ENCODE data around the gene ARAP2. TPM values are rescaled to one million over a fixed set of nuclear protein-coding genes. Genes with fewer than 3 reads are reported as not detected.

ARAP2 gene
- total and polyA plus RNA-seq, 2 donors (not counting 3 experiments of a cell fraction or from before 2014, with no cell fraction given) = not detected

DNA sequence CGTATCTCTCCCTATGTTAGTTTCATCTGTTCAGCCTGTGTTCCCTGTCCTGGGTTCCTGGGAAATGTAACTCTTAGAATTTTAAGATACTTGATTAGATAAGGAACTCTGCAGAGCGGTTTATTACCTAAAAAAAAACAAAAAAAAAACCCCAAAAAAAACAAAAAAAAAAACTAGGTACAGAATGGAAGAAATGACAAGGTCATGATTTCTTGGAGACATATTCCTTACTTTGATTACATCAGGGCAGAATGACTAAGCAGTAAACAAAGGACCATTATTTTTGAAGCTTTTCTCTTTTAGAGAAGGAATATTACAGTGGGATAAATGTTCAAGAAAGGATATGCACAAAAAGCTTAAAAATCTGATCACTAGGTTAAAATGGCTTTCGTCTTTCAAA lies 171.8 kb downstream of the ARAP2 start:
- no peak overlapping the region for H3K4me3 ChIP-seq (replicated peaks in 1 of 3; ENCODE audit: insufficient read depth in 1 of 3, low read depth in 1 of 3, low read length in 3 of 3)
- POLR2A ChIA-PET = no interaction called here
- no peaks in the 10 kb centered on the region for H3K79me2 ChIP-seq (ENCODE audit: control insufficient read depth, insufficient read depth, low read length)
- H3K4me1 ChIP-seq (ENCODE audit: control insufficient read depth, extremely low read depth, insufficient read depth, low read length) = no peaks in the 10 kb centered on the region
- no peak overlapping the region for H3K27ac ChIP-seq (ENCODE audit: insufficient read depth, low read depth, low read length)
- no peak overlapping the region for H3K4me2 ChIP-seq (ENCODE audit: insufficient read depth, low read length)
- no peaks in the 10 kb centered on the region for H3K27me3 ChIP-seq (ENCODE audit: control insufficient read depth in 2 of 2, insufficient read depth in 2 of 2, low read length in 2 of 2)
- dilution Hi-C loops (cut with MboI; ENCODE audit: extremely low pct_ligation_motif_present, low sequenced_read_pairs) = no loop called here
- H2AFZ ChIP-seq (ENCODE audit: low read depth, low read length) = no peak overlapping the region
- no peak for DNase-seq (ENCODE audit: low read depth, low spot score)
- H3K9me1 ChIP-seq (replicated peaks; ENCODE audit: control insufficient read depth, extremely low read depth, insufficient read depth, low read length) = no peaks in the 10 kb centered on the region
- BruUV-seq (replicated peaks) = no TSS peak
- CTCF ChIA-PET = no interaction called here
- FAIRE-seq = no peak
- no peaks in the 10 kb centered on the region for H3K9me3 ChIP-seq (replicated peaks; ENCODE audit: control insufficient read depth, insufficient read depth, low read length)
- TF ChIP-seq GATA2 (IDR thresholded peaks at IDR 0.05; ENCODE audit: insufficient read depth, insufficient read length, low read depth, low read length) (no peak), POLR2A (IDR thresholded peaks at IDR 0.05; ENCODE audit: low read depth, low read length) (no peak), MYC (IDR thresholded peaks at IDR 0.05; ENCODE audit: low read depth, low read length) (no peak), JUN (IDR thresholded peaks at IDR 0.05; ENCODE audit: borderline replicate concordance, insufficient read depth, insufficient read length, low read depth) (no peak), CTCF (IDR thresholded peaks at IDR 0.05; ENCODE audit: extremely low read depth in 1 of 2, insufficient read depth in 1 of 2, low read depth in 1 of 2, low read length in 2 of 2) (no peak), FOS (IDR thresholded peaks at IDR 0.05; ENCODE audit: borderline replicate concordance, insufficient read depth, low read length) (no peak), POLR2AphosphoS5 (IDR thresholded peaks at IDR 0.05; ENCODE audit: insufficient read depth, low read depth, low read length) (no peak), EZH2 (IDR thresholded peaks at IDR 0.05; ENCODE audit: borderline replicate concordance, low read depth, low read length, severe bottlenecking) (no peak)
- TF ChIP-seq, protein P1, sequence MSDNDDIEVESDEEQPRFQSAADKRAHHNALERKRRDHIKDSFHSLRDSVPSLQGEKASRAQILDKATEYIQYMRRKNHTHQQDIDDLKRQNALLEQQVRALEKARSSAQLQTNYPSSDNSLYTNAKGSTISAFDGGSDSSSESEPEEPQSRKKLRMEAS (IDR thresholded peaks at IDR 0.05; ENCODE audit: insufficient read depth, insufficient read length) = no peak
- intact Hi-C loops (cut with micrococcal nuclease) = no loop called here
- H4K20me1 ChIP-seq (replicated peaks; ENCODE audit: control insufficient read depth, extremely low read depth, insufficient read depth, low read length) = no peaks in the 10 kb centered on the region
- H3K36me3 ChIP-seq (ENCODE audit: control insufficient read depth in 2 of 2, extremely low read depth in 1 of 2, insufficient read depth in 2 of 2, low read length in 2 of 2) = no peaks in the 10 kb centered on the region
- no peak overlapping the region for H3K9ac ChIP-seq (replicated peaks; ENCODE audit: extremely low read depth, insufficient read depth, low read length)

All from endothelial cell of umbilical vein (primary cell).